Endometrium (tissue), 2 donors: ENCODE measurements around the gene NRCAM.
"Not testable (repeated sequence)": the region's sequence is repeated elsewhere in the genome, so short reads cannot be mapped to it uniquely, and the experiment has no call there.

ENCODE experiments used
- FAIRE-seq: peaks from 2 replicates; lab custom pipeline; 2012; peaks lifted over from hg19 to GRCh38; lab: Jason Lieb, UNC
- donor health status: control.
- donor health status: control.

The NRCAM gene

DNA sequence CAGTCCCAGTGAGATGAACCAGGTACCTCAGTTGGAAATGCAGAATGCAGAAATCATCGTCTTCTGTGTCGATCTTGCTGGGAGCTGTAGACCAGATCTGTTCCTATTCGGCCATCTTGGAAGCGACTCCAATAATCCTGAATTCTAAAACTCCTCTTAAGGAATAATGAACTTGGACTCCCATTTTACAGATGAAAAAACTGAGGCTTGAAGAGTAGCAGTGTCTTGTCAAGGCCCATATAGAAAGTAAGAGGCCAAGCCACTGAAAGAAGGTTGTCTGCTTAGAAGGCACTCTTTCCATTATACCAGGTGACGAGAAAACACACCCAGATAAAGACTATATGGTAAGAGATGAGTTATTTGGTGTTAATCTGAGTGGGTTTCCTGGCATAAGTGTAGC lies 177.5 kb downstream of the NRCAM start:
- FAIRE-seq, result no peak

DNA sequence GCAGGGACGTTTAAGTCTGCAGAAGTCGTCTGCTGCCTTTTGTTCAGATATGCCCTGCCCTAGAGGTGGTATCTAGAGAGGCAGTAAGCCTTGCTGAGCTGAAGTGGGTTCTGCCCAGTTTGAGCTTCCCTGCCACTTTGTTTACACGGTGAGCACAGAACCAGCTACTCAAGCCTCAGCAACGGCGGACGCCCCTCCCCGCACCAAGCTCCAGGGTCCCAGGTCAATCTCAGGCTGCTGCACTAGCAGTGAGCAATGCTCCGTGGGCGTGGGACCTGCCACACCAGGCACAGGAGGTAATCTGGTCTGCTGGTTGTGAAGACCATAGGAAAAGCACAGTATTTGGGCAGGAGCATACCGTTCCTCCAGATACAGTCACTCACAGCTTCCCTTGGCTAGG lies 178.0 kb downstream of the NRCAM start:
- FAIRE-seq, result no peak

DNA sequence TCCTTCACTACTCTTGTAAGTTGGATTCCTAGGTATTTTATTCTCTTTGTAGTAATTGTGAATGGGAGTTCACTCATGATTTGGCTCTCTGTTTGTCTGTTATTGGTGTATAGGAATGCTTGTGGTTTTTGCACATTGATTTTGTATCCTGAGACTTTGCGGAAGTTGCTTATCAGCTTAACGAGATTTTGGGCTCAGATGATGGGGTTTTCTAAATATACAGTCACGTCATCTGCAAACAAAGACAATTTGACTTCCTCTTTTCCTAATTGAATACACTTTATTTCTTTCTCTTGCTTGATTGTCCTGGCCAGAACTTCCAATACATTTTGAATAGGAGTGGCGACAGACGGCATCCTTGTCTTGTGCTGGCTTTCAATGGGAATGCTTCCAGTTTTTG lies 181.8 kb downstream of the NRCAM start:
- FAIRE-seq, result not testable (repeated sequence)

DNA sequence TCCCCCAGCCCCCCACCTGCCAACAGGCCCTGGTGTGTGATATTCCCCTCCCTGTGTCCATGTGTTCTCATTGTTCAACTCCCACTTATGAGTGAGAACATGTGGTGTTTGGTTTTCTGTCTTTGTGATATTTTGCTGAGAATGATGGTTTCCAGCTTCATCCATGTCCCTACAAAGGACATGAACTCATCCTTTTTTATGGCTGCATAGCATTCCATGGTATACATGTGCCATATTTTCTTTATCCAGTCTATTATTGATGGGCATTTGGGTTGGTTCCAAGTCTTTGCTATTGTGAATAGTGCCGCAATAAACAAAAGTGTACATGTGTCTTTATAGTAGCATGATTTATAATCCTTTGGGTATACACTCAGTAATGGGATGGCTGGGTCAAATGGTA lies 183.3 kb downstream of the NRCAM start:
- not testable (repeated sequence) for FAIRE-seq

DNA sequence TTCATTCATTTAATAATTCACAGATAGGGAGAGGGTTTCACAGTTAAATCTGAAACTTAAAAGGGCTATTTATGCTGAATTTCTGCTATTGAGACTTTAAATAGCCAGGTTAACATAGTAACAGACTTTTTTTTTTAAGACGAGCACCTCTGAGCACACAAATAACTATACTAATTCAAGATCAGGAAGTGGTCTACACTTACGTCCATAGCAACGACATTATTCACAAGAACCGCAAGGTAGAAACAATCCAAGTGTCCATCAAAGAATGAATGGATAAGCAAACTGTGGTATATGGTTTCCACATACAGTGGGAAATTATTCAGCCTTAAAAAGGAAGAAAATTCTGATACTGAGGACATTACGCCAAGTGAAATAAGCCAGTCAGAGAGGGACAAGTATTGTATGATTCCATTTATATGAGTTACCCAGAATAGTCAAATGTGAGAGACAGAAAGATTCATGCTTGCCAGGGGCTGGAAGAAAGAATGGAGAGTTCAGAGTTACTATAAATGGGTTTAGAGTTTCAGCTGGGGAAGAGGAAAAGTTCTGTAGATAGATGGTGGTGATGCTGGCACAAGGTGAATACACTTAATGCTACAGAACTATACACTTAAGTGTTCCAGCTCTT lies 185.7 kb downstream of the NRCAM start:
- no peak for FAIRE-seq

DNA sequence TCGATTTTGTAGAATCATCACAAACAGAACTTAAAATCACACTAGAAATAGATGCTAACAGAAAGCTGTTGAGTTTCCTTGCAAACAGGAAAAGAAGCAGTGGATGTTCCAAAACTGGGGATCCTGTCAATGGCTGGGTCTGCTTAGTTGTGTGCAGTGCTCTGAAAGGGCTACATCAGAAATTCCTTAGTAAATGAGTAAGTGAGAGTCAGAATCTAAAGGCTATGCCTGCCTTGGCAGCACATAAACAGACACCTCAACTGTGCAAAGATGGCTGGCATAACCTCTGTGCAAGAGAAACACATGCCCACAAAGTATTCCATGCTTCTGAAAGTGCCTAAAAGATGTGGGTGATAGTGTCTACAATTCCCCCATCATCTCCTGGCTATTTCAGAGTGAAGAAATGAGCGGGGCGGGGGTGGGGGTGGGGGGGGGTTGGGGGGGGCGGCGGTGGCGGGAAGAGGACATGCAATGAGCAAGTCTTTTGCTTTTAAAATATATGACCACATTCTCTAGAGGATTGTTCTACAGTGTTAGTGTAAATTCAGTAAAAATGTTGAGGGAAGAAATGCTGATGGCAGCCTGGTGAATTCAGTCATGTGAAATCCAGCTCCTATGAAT lies 187.9 kb downstream of the NRCAM start:
- FAIRE-seq, result no peak

DNA sequence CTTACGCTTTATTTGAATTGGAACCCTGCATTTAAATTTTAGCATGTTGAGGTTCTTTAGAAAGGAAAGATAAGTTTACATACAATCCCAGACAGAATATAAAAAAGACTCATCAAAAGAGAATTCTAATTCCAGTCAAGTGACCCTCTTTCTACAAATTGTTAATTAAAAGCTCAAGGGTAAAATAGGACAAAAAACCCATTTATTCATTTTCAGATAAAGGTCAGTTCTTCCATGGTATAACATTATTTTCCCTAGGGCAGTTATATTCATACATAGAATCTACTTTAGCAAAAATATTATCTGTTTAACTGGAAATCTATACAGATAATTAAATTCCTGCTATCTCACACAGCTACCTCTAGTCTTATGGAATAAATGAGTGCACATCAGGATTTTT lies 188.6 kb downstream of the NRCAM start:
- no peak for FAIRE-seq

DNA sequence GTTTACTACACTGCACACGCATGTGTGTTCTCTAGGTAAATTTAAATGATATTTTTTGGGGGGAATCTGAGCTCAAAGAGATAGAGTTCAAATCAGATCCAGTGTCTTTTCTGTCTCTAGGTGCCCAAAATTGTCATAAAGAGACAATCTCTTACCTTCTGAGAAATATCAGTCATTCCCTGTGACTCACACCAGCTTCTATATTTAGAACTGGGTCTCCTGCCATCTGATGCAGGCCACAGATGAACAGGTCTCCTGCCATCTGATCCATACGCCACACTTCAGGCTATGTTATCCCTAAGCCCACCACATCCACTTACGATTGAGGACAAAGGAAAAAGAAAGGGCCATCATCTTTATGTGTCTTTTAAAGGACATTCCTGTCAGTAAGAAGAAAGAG lies 189.7 kb downstream of the NRCAM start:
- FAIRE-seq, result no peak

DNA sequence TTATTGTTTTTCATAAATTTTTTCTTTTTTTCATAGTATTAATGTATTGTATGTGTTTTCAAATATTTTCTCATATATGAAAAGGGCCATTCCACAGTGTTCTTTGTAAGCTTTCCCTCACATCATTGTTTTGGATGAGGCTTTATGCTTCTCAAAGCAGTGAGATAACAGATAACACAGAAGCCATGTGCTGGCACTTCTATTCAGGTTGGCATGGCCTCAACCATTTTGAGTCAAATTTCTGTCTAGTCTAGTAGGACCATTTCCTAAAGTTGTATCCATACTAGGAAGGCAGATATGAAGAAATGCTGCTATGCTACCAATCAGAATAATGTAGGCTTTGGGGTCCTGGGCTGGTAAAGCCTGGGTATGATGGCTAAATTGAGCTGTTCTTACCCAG lies 190.2 kb downstream of the NRCAM start:
- no peak for FAIRE-seq

DNA sequence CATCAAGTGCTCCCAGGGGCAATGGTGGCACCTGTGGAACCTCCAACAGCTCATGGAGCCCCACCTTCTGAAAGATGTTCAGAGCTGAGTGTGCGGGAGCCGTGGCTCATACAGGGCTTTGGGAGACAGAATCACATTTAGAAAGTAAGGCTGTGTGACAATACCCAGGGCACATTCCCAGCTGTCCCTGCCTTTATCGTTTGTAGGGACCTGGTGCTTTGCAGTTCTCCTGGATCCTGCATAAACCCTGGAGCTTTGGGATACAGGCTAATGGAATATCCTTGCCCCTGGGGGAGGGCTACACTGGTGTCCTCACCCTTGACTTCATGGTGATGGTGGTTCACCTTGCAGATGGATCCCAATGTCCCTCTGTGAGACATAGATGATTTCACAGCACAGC lies 191.2 kb downstream of the NRCAM start:
- FAIRE-seq, result no peak

DNA sequence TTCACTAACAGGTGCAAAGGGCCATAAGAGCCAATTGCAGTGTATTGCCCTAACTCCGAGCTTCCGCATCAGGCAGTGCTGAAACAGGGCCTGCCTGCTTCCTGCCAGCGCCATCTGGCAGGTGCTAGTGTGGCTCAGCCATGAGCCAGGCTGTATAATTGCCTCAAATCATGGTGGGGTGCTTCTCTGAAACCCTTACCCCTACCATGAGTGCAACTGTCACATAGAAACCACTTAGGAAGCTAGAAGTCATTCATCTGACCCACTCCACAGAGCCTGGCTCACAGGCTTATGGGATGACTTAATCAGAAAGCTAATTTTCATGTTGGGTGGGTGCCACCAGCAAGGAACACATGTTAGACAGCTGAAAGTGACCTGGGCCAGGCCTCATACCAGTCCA lies 192.8 kb downstream of the NRCAM start:
- FAIRE-seq, result no peak

DNA sequence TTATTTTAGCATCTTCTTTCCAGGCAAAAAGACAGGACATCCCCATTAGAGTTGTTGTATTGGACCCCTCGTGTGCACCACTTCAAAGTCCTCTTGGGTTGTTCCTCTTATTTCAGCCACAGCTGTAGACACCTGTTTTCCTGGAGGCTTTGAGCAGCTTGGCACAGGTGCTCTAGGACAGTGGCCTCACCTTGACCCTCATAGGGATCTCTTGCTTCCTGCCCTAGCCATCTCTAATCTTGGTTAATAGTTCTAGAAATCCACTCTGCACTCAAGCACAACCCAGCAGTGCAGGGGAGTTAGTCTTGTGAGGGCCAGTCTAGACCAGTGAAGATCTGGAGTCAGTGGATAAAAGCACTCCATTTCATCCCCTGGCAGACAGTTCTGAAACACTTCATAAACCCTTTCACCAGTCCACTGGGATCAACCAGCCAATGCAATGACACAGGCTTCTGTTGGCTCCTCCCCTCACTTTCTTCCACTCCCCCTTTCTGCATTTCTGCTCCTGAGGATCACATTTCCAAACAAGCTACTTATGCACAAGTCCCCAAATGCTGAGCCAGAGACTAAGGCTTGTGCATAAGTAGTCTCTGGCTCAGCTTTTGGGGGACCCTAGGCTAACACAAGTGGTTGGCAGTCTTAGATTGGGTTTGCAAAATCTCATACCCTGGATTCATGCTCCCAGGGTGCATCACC lies 194.5 kb downstream of the NRCAM start:
- FAIRE-seq, result no peak

DNA sequence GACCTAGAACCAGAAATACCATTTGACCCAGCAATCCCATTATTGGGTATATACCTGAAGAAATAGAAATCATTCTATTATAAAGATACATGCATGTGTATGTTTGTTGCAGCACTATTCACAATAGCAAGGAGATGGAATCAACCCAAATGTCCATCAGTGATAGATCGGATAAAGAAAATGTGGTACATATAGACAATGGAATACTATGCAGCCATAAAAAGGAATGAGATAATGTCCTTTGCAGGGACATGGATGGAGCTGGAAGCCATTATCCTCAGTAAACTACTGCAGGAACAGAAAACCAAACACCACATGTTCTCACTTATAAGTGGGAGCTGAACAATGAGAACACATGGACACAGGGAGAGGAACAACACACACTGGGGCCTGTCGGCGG lies 196.8 kb downstream of the NRCAM start:
- FAIRE-seq, result not testable (repeated sequence)

DNA sequence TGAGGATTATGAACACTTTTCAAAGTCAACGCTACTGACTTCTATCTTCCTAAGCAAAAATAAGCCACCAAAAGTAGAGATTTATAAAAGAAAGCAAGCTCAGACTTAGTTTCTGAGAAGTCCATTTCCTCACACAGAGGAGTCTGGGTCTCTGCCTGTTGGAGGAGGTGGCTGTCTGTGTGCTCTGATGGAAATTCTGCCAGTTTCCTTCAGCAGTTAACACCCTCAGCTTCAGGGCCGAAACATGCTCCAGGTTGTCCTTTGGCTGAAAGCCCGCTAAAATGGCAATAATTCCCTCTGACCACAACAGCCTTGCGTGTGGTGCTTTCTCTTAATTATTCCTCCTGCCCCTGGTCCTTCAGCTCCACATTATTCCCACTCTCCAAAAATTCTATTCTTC lies 198.3 kb downstream of the NRCAM start:
- FAIRE-seq, result no peak

DNA sequence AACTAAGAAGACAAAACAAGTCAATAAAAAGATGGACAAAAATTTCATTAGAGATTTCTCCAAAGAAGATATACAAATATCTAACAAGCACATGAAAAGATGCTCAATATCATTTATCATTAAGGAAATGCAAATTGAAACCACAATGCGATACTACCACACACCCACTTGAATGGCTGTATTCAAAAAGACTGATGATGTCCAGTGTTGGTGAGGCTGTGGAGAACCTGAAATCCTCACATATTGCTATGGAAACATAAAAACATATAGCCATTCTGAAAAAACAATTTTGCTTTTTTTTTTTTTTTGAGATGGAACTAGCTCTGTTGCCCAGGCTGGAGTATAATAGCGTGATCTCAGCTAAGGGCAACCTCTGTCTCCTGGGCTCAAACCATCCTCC lies 202.0 kb downstream of the NRCAM start:
- FAIRE-seq, result no peak

DNA sequence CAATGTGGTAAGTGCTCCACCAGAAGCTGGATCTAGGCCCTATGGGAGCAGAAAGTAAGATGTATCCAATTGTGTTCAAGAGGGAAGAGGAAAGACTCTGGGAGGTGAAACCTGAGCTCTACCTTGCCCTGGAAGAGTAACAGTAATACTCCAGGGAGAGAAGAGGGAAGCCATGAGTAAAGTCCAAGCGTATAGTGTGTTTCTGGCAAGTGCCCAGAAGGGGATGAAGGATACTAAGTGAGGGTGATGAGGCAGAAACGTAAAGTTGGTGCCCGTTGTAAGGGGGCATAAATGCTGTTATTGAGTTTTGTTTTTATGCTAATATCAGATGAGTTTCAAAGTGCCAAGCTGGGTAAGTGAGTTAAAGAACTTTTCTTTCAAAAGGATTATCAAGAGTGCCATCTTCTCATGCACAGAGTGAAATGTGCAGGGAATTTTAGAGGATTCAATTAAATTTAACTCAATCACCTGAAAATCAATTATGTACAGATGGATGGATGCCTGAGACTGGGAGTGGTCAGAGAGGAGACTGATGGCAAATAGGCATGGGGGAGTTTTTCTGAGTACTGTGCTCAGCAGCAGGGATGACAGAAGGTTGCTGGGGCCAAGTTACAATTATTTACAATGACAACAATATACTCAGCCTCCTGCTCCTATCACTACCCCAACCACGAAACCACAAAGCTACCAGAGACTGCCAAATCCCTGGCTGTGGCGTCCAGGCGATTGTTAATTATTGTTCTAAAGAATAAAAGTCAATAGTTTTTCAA lies 202.8 kb downstream of the NRCAM start:
- FAIRE-seq, result no peak

DNA sequence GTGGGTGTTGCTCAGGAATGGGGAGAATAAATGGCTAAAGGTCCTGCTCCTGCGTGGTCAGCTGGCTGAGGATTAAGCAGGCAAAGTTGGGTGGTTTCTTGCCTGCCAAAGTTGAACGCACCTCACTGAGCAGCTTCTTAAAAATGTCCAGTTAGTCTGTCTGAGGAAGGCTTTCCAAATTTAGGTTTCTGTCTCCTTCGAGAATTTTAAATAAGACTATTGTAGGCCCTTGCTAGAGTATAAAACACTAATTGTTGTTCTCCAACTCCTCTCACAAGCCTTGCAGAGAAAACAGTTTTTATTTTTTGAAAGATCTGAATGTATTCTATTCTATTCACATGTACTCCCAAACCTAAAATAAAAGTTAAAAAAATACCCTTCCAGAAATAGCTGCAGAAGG lies 204.1 kb downstream of the NRCAM start:
- FAIRE-seq, result no peak

DNA sequence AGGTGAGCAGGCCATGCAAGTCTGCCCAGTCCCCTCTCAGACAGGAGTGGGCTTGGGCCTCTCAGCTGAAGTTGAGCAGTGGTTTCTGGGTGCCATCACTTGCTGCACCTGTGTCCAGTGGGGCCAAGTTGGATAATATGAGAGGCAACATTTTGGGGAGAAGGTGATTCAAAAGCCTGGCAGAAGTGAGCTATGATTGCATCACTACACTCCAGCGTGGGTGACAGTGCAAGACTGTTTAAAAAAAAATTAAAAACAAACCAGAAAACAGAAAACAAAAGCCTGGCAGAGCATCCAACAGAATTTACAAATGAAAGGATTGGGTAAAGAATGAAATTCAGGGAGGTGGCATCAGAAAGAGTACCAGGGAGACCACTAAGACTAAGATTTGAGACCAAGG lies 204.5 kb downstream of the NRCAM start:
- no peak for FAIRE-seq

DNA sequence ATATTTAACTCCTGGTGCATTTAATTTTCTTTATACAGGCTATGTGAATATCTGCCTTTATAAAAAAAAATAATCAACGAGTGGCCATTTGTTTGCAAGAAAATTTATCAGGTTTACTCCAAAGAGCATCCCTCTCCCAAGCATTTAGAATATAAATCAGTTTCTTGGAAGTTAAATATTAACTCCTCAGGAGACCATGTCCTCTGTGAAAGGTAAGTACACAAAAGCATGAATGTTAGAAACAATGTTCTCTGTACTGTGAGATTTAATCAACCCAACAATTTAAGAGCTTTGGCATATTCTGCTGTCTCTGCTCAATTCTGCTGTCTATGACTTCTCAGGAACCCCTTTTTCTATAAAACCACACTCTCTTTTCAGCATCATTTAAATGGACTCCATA lies 206.8 kb downstream of the NRCAM start:
- FAIRE-seq, result no peak

DNA sequence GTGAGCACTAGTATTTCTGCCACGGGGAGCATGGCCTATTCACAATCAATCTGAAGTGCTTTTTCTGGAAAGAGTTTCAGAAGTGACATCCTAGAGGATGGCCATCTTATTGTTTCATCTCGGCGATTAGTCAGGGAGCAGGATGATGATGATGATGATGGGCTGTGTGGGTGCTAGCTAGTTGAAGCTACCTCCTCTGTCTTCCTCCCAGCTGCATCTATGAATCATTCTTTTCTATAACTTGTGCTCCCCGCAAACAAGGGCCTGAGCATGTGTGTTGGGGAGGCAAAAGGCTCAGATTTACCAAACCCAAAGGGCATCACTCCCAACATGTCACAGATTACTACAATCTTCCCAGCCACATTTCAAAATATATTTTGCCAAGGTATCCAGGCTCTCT lies 207.4 kb downstream of the NRCAM start:
- no peak for FAIRE-seq

DNA sequence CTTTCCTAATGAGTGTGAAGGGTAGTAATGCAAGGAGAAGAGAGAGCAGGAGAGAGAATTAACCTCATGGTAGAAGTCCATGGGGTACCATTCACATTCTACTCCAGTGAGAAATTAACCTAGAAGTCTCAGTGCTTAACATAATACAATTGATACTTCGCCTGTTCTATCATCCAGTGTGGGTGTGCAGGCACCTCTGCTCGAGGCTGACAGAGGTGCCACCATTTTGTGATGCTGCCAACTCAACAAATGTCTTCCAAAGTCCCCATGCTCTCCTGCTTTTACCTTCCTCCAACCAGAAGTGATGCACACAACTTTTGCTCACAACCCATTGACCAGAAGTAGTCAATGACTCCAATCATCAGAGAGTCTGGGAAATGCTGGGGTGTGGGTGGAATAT lies 207.8 kb downstream of the NRCAM start:
- no peak for FAIRE-seq

DNA sequence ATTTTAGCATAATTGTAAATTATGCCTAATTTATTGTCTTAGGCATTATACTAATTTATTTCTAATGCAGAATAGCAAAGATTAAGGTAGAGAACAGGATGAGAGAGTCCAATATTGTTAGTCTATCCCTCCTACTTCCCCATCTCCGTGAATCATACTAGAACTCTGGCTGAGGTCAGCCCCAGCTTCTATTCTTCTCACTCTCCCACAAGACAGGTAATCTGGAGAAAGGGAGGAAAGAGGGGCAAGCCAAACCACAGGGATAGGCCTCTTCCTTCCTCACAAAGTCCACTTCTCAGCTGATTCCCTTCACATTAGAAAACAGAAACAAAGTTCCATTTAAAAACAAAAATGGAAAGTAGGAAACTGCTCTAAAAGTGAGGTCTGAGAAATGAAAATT lies 208.6 kb downstream of the NRCAM start:
- FAIRE-seq, result no peak

DNA sequence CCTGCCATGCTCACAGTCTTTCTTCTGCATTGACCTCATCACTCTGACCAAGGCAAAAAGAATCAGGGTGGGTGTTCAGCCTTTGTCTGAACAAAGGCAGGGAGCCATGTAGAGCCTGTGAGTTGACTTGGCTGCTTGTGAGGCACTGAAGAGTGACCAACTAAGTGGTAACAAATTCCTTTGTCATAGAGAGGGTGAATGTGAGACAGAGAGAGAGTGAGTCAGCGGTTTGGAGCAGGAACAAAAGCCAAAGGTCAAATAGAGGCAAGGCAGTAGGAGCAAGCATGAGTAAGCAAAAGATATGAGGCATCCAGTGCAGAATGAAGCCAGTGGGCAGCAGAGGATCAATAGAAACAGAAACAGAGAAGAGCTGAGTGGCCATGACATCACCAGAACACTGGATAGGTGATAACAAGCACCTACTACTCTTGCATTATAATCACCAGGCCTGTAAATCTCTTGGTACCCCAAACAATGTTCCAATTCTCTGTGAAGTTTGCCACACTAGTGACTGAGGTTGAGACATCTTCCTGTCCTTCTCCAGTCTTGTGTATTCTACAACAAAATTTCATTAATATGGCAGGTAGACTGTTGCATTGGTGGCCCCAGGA lies 209.9 kb downstream of the NRCAM start:
- FAIRE-seq, result peak; percentile 18
